ENCODE results near the gene WASHC1.
"Not testable (repeated sequence)": the region's sequence is repeated elsewhere in the genome, so short reads cannot be mapped to it uniquely, and the experiment has no call there.

The WASHC1 gene

DNA sequence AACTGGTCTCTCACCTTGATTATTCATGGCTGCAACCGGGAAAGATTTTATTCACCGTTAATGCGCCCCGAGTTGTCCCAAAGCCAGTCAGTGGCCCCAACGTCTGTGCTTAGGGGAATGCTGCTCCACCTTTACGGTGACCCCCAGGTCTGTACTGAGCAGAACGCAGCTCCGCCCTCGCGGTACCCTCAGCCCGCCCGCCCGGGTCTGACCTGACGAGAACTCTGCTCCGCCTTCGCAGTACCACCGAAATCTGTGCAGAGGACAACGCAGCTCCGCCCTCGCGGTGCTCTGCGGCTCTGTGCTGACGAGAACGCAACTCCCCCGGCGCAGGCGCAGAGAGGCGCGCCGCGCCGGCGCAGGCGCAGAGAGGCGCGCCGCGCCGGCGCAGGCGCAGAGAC lies 18.6 kb downstream of the WASHC1 start:
- H3K9ac ChIP-seq (ENCODE audit: low read length); H3K36me3 ChIP-seq (ENCODE audit: control insufficient read depth, low read depth, low read length); H3K27ac ChIP-seq (ENCODE audit: low read length); H3K9me3 ChIP-seq (ENCODE audit: control insufficient read depth, low read depth, low read length); H3K27me3 ChIP-seq (ENCODE audit: control insufficient read depth, insufficient read depth, low read length); H3K4me1 ChIP-seq (ENCODE audit: control insufficient read depth, low read depth, low read length); H3K4me3 ChIP-seq (ENCODE audit: low read length): not testable (repeated sequence)

- not testable (repeated sequence) for H3K9me3 ChIP-seq (ENCODE audit: control insufficient read depth, low read depth, low read length); H3K9ac ChIP-seq (ENCODE audit: low read length); H3K4me3 ChIP-seq (ENCODE audit: low read length); H3K27ac ChIP-seq (ENCODE audit: low read length); H3K36me3 ChIP-seq (ENCODE audit: control insufficient read depth, low read depth, low read length); H3K4me1 ChIP-seq (ENCODE audit: control insufficient read depth, low read depth, low read length); H3K27me3 ChIP-seq (ENCODE audit: control insufficient read depth, insufficient read depth, low read length)
Observed at GRCh38 chr9:10207-10606, 19.0 kb downstream of the WASHC1 start.

Data from iPS-18a (cell line).